IMR-90 (cell line): Measurements from ENCODE around the gene JMJD1C. TPM values are rescaled to one million over a fixed set of nuclear protein-coding genes. Genes with fewer than 3 reads are reported as not detected.

Experiments
- ATAC-seq: fragments of 200-7000 bp; cut with Tn5 transposase; 2 replicates; pipeline ENCODE4 v1.9.1; 2020; ENCODE audit warnings: low read depth, mild to moderate bottlenecking, moderate library complexity
- BruUV-seq: library from RNA; stranded (reverse); fragments of 400-500 nt; replicated peaks from 2 replicates; lab custom pipeline; 2021; lab: Mats Ljungman, UMichigan
- CTCF ChIA-PET: fragments of 300-600 bp; formaldehyde crosslinking; extraction: SDS; loops from one replicate; lab custom pipeline; 2021; ENCODE audit warnings: antibody characterized with exemption; lab: Yijun Ruan, JAX
- POLR2A ChIA-PET: fragments of 300-600 bp; sonication (Branson Sonifier 250); formaldehyde crosslinking; loops from one replicate; lab custom pipeline; 2022; ENCODE audit warnings: antibody characterized with exemption; ENCODE audit not compliant: unreplicated experiment; lab: Charles Lee
- DNase-seq: peaks from one replicate; pipeline ENCODE4 v3.0.0; 2013
- H2AFZ ChIP-seq: replicated peaks from 2 replicates; pipeline ENCODE3; 2013; ENCODE audit warnings: low read length, mild to moderate bottlenecking; ENCODE audit not compliant: poor library complexity
- H2AK5ac ChIP-seq: 2 replicates; pipeline ENCODE4 v1.6.1; 2013; ENCODE audit warnings: low read depth, low read length, inconsistent platforms
- H2AK9ac ChIP-seq: replicated peaks from 2 replicates; pipeline ENCODE3; 2013; ENCODE audit warnings: mild to moderate bottlenecking, low read depth, low read length, moderate library complexity; ENCODE audit not compliant: poor library complexity
- H2BK120ac ChIP-seq: 2 replicates; pipeline ENCODE4 v1.6.1; 2013; ENCODE audit warnings: low read depth, low read length, inconsistent platforms
- H2BK15ac ChIP-seq: 3 replicates; pipeline ENCODE4 v1.6.1; 2013; ENCODE audit warnings: low read depth, low read length, inconsistent platforms
- H2BK20ac ChIP-seq: 2 replicates; pipeline ENCODE4 v1.6.1; 2013; ENCODE audit warnings: low read depth, mild to moderate bottlenecking, inconsistent platforms, low read length, moderate library complexity
- H2BK5ac ChIP-seq: 2 replicates; pipeline ENCODE4 v1.6.1; 2013; ENCODE audit warnings: mild to moderate bottlenecking, low read depth, low read length, inconsistent platforms; ENCODE audit not compliant: poor library complexity, severe bottlenecking
- H3K14ac ChIP-seq: replicated peaks from 2 replicates; pipeline ENCODE4 v1.6.1; 2013; ENCODE audit warnings: low read depth, low read length, inconsistent platforms
- H3K18ac ChIP-seq: 2 replicates; pipeline ENCODE4 v1.6.1; 2013; ENCODE audit warnings: low read depth, low read length, control low read depth
- H3K23ac ChIP-seq: 2 replicates; pipeline ENCODE4 v1.6.1; 2013; ENCODE audit warnings: low read depth, low read length, inconsistent platforms
- H3K27ac ChIP-seq: 2 replicates; pipeline ENCODE4 v1.5.1; 2013; ENCODE audit warnings: mild to moderate bottlenecking, control low read depth, low read length; ENCODE audit not compliant: insufficient read depth
- H3K27me3 ChIP-seq: 2 replicates; pipeline ENCODE4 v1.6.1; 2013; ENCODE audit warnings: low read length; ENCODE audit not compliant: control insufficient read depth, insufficient read depth
- H3K36me3 ChIP-seq: 2 replicates; pipeline ENCODE4 v1.6.1; 2013; ENCODE audit warnings: low read length, mixed read lengths; ENCODE audit not compliant: control insufficient read depth, insufficient read depth
- H3K4ac ChIP-seq: 2 replicates; pipeline ENCODE4 v1.6.1; 2013; ENCODE audit warnings: low read depth, low read length, inconsistent platforms
- H3K4me1 ChIP-seq: 2 replicates; pipeline ENCODE4 v1.6.1; 2013; ENCODE audit warnings: low read length, mixed read lengths; ENCODE audit not compliant: control insufficient read depth, insufficient read depth
- H3K4me2 ChIP-seq: 2 replicates; pipeline ENCODE4 v1.6.1; 2013; ENCODE audit warnings: low read depth, mild to moderate bottlenecking, control low read depth, low read length, moderate library complexity
- H3K4me3 ChIP-seq: 2 replicates; pipeline ENCODE4 v1.5.1; 2013; ENCODE audit warnings: low read depth, mild to moderate bottlenecking, control low read depth, low read length, moderate library complexity; ENCODE audit not compliant: insufficient read depth
- H3K56ac ChIP-seq: 2 replicates; pipeline ENCODE4 v1.6.1; 2013; ENCODE audit warnings: low read length, inconsistent platforms; ENCODE audit not compliant: insufficient read depth; ENCODE audit errors: extremely low read depth
- H3K79me1 ChIP-seq, 2 experiments: 2 replicates each; pipeline ENCODE4 v1.6.1; 2013; ENCODE audit warnings: low read length in 2 of 2, inconsistent platforms in 1 of 2, low read depth in 1 of 2
- H3K9ac ChIP-seq: 2 replicates; pipeline ENCODE4 v1.6.1; 2013; ENCODE audit warnings: low read depth, low read length, control low read depth
- H3K9me1 ChIP-seq: 2 replicates; pipeline ENCODE4 v1.6.1; 2013; ENCODE audit warnings: low read length, inconsistent platforms; ENCODE audit not compliant: insufficient read depth
- H3K9me3 ChIP-seq: 2 replicates; pipeline ENCODE4 v1.6.1; 2013; ENCODE audit warnings: low read length; ENCODE audit not compliant: control insufficient read depth, insufficient read depth
- H4K20me1 ChIP-seq: 2 replicates; pipeline ENCODE4 v1.6.1; 2013; ENCODE audit warnings: low read length, inconsistent platforms; ENCODE audit not compliant: insufficient read depth
- H4K5ac ChIP-seq: 2 replicates; pipeline ENCODE4 v1.6.1; 2013; ENCODE audit warnings: mild to moderate bottlenecking, low read depth, low read length, control low read depth
- H4K8ac ChIP-seq, 2 experiments: 2 replicates each; pipeline ENCODE4 v1.6.1; 2013; ENCODE audit warnings: low read depth in 2 of 2, low read length in 2 of 2, control low read depth in 1 of 2, inconsistent platforms in 1 of 2
- H4K91ac ChIP-seq: 2 replicates; pipeline ENCODE4 v1.6.1; 2013; ENCODE audit warnings: low read depth, low read length, inconsistent platforms; ENCODE audit not compliant: insufficient read depth
- BHLHE40 ChIP-seq: fragments of 150-350 bp; IDR thresholded peaks from 2 replicates; pipeline ENCODE4 v1.6.1; 2016; ENCODE audit warnings: mild to moderate bottlenecking, low read depth, low read length
- CEBPB ChIP-seq: IDR thresholded peaks from 2 replicates; pipeline ENCODE4 v1.6.1; 2012; ENCODE audit warnings: low read depth, low read length, improper control_type of control experiment
- CHD1 ChIP-seq: IDR thresholded peaks from 2 replicates; pipeline ENCODE4 v1.6.1; 2012; ENCODE audit warnings: low read depth, low read length, improper control_type of control experiment
- FOS ChIP-seq: fragments of 150-350 bp; IDR thresholded peaks from 2 replicates; pipeline ENCODE4 v1.6.1; 2016; ENCODE audit warnings: low read depth, low read length
- MAFK ChIP-seq: IDR thresholded peaks from 2 replicates; pipeline ENCODE4 v1.6.1; 2012; ENCODE audit warnings: low read depth, low read length, improper control_type of control experiment
- MAZ ChIP-seq: IDR thresholded peaks from 2 replicates; pipeline ENCODE4 v1.6.1; 2012; ENCODE audit warnings: low read depth, mild to moderate bottlenecking, low read length, improper control_type of control experiment, moderate library complexity, borderline replicate concordance
- MXI1 ChIP-seq: IDR thresholded peaks from 2 replicates; pipeline ENCODE4 v1.6.1; 2012; ENCODE audit warnings: low read depth, mild to moderate bottlenecking, low read length, moderate library complexity, borderline replicate concordance
- NFE2L2 ChIP-seq: fragments of 150-350 bp; IDR thresholded peaks from 2 replicates; pipeline ENCODE4 v1.6.1; 2016; ENCODE audit warnings: low read depth, mild to moderate bottlenecking, low read length
- POLR2A ChIP-seq: IDR thresholded peaks from 2 replicates; pipeline ENCODE4 v1.6.1; 2012; ENCODE audit warnings: mild to moderate bottlenecking, low read depth, low read length
- RAD21 ChIP-seq: IDR thresholded peaks from 2 replicates; pipeline ENCODE4 v1.6.1; 2012; ENCODE audit warnings: low read length, improper control_type of control experiment
- RCOR1 ChIP-seq: IDR thresholded peaks from 2 replicates; pipeline ENCODE4 v1.6.1; 2012; ENCODE audit warnings: mild to moderate bottlenecking, low read length, improper control_type of control experiment; ENCODE audit not compliant: insufficient replicate concordance
- RFX5 ChIP-seq: IDR thresholded peaks from 2 replicates; pipeline ENCODE4 v1.8.0; 2012; ENCODE audit warnings: low read depth, mild to moderate bottlenecking, low read length, moderate library complexity
- SMC3 ChIP-seq: fragments of 150-350 bp; IDR thresholded peaks from 2 replicates; pipeline ENCODE4 v1.6.1; 2016; ENCODE audit warnings: low read depth, mild to moderate bottlenecking, antibody characterized with exemption, low read length, moderate library complexity
- WGBS, 2 experiments: methylation state at CpG; one replicate each; pipeline versions ENCODE4 v1.1.5 to v1.1.7; 2013; ENCODE audit warnings: missing lambda C conversion rate in 2 of 2; ENCODE audit not compliant: insufficient read length in 1 of 2; ENCODE audit errors: extremely low coverage in 2 of 2; 5-methylcytosine and 5-hydroxymethylcytosine counted together
- dilution Hi-C: fragments of 300-500 bp; cut with HindIII; formaldehyde crosslinking; loops from one replicate; pipeline ENCODE4 v1.14.3; 2018; ENCODE audit warnings: low sequenced_read_pairs; ENCODE audit not compliant: unreplicated experiment
- in situ Hi-C: fragments of 300-500 bp; cut with MboI; formaldehyde crosslinking; loops from 3 replicates; pipeline ENCODE4 v1.14.3; 2019; ENCODE audit warnings: low sequenced_read_pairs, inconsistent platforms, mixed read lengths
- intact Hi-C: fragments of 100-400 bp; cut with micrococcal nuclease; formaldehyde crosslinking; loops from 2 replicates; pipeline ENCODE4 v1.10.0; 2022
- polyA plus RNA-seq, 3 experiments: library from polyadenylated mRNA; depleted of rRNA; stranded (reverse); fragments of >200 nt; gene quantifications; 2 replicates each; pipeline ENCODE4 v1.2.3, GENCODE V29; 2012; ENCODE audit warnings: low replicate concordance in 1 of 3
- total RNA-seq: library from RNA; depleted of rRNA; stranded (reverse); fragments of >200 nt; gene quantifications from 2 replicates; pipeline ENCODE4 v1.2.3, GENCODE V29; 2012
- TF ChIP-seq, protein P1 (sequence below): fragments of 150-350 bp; IDR thresholded peaks from 2 replicates; pipeline ENCODE4 v1.6.1; 2016; ENCODE audit warnings: low read depth, mild to moderate bottlenecking, low read length, moderate library complexity, borderline replicate concordance
- TF ChIP-seq, protein P2 (sequence below): conservative IDR thresholded peaks from 2 replicates; pipeline ENCODE4 v1.5.1; 2012; ENCODE audit warnings: mild to moderate bottlenecking, low read depth, low read length, improper control_type of control experiment
- TF ChIP-seq, protein P3 (sequence below): fragments of 150-350 bp; IDR thresholded peaks from 2 replicates; pipeline ENCODE4 v1.6.1; 2017; ENCODE audit warnings: mild to moderate bottlenecking, antibody characterized with exemption, low read length, low read depth

The JMJD1C gene
- total and polyA plus RNA-seq, 2 of the 4 experiments (the other 2 are of a cell fraction), result 15.6 to 96.8 TPM

DNA sequence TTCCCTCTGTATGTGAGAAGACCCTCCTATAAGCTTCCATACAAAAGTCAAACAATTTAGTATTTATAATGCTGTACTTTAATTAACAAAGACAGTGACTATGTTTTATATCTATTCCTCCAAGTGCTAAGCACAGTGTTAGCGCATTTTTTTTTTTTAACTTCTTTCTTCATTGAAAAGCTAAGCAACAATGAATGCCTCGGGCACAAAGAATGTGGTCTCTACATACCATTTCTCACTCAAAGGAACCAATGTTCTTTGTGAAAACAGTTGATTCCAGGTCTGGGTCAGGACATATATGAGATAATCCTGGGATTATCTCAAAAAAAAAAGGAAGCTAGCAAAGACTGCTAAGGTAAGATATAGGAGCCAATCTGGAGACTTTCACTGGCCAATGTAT lies 29.2 kb upstream of the JMJD1C start:
- H4K91ac ChIP-seq, result no peak overlapping the region
- no peak overlapping the region for H3K14ac ChIP-seq
- dilution Hi-C loops, result no loop called here
- H2AK5ac ChIP-seq, result no peak overlapping the region
- no peaks in the 10 kb centered on the region for H3K27me3 ChIP-seq
- H3K79me1 ChIP-seq, result peaks cover 25 to 60% of the 10 kb centered on the region in 2 experiments
- H3K9me3 ChIP-seq, result peaks cover 2% of the 10 kb centered on the region; the same call in 1 of the 2 replicates
- no CpG with 5 or more reads among the region's 2 CpGs for WGBS, 2 experiments
- peaks cover 5% of the 10 kb centered on the region for H3K4me1 ChIP-seq
- H2BK15ac ChIP-seq, result no peak overlapping the region
- H3K18ac ChIP-seq, result no peak overlapping the region
- H3K9ac ChIP-seq, result no peak overlapping the region
- BruUV-seq, result no TSS peak
- in situ Hi-C loops, result no loop called here
- no peak overlapping the region for H2BK5ac ChIP-seq
- TF ChIP-seq RCOR1, result no peak
- TF ChIP-seq, protein P1, sequence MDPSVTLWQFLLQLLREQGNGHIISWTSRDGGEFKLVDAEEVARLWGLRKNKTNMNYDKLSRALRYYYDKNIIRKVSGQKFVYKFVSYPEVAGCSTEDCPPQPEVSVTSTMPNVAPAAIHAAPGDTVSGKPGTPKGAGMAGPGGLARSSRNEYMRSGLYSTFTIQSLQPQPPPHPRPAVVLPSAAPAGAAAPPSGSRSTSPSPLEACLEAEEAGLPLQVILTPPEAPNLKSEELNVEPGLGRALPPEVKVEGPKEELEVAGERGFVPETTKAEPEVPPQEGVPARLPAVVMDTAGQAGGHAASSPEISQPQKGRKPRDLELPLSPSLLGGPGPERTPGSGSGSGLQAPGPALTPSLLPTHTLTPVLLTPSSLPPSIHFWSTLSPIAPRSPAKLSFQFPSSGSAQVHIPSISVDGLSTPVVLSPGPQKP, result no peak
- TF ChIP-seq, protein P2, sequence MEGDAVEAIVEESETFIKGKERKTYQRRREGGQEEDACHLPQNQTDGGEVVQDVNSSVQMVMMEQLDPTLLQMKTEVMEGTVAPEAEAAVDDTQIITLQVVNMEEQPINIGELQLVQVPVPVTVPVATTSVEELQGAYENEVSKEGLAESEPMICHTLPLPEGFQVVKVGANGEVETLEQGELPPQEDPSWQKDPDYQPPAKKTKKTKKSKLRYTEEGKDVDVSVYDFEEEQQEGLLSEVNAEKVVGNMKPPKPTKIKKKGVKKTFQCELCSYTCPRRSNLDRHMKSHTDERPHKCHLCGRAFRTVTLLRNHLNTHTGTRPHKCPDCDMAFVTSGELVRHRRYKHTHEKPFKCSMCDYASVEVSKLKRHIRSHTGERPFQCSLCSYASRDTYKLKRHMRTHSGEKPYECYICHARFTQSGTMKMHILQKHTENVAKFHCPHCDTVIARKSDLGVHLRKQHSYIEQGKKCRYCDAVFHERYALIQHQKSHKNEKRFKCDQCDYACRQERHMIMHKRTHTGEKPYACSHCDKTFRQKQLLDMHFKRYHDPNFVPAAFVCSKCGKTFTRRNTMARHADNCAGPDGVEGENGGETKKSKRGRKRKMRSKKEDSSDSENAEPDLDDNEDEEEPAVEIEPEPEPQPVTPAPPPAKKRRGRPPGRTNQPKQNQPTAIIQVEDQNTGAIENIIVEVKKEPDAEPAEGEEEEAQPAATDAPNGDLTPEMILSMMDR, result no peak
- TF ChIP-seq FOS, result no peak
- no peak for TF ChIP-seq MAFK
- no peak for TF ChIP-seq CHD1
- TF ChIP-seq BHLHE40, result no peak
- TF ChIP-seq SMC3, result no peak
- no peak for TF ChIP-seq RAD21
- no peak for TF ChIP-seq NFE2L2
- no peak for TF ChIP-seq MXI1
- TF ChIP-seq, protein P3, sequence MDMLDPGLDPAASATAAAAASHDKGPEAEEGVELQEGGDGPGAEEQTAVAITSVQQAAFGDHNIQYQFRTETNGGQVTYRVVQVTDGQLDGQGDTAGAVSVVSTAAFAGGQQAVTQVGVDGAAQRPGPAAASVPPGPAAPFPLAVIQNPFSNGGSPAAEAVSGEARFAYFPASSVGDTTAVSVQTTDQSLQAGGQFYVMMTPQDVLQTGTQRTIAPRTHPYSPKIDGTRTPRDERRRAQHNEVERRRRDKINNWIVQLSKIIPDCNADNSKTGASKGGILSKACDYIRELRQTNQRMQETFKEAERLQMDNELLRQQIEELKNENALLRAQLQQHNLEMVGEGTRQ, result no peak
- no peak for TF ChIP-seq POLR2A
- TF ChIP-seq CEBPB, result no peak
- TF ChIP-seq RFX5, result no peak
- no peak for TF ChIP-seq MAZ
- H3K36me3 ChIP-seq, result no peaks in the 10 kb centered on the region
- ATAC-seq (no peak), DNase-seq (no peak)
- no peak overlapping the region for H2AK9ac ChIP-seq
- no peak overlapping the region for H3K27ac ChIP-seq
- POLR2A ChIA-PET, result no interaction called here
- no peak overlapping the region for H3K4me2 ChIP-seq
- H2BK20ac ChIP-seq, result no peak overlapping the region
- no peak overlapping the region for H4K5ac ChIP-seq
- no peak overlapping the region for H3K4ac ChIP-seq
- CTCF ChIA-PET, result interaction anchor here (0.7 kb wide), 1 partner anchor 16 kb away, joined by 3 read pairs; no protein-coding TSS in a partner anchor
- H4K20me1 ChIP-seq, result peaks cover 21% of the 10 kb centered on the region
- no peak overlapping the region for H3K23ac ChIP-seq
- H3K9me1 ChIP-seq, result no peaks in the 10 kb centered on the region
- no peak overlapping the region for H2BK120ac ChIP-seq
- H4K8ac ChIP-seq, result no peak overlapping the region
- H3K56ac ChIP-seq, result no peak overlapping the region
- intact Hi-C loops, result no loop called here
- H3K4me3 ChIP-seq, result no peak overlapping the region
- no peak overlapping the region for H2AFZ ChIP-seq
